T-helper 1 cell treated with Interleukin-12 subunit alpha and Interleukin-12 subunit beta and Interleukin-4 antibody, amounts not matched to agents 30 ng/mL and 1 ng/mL, for 36 hours (primary cell): ENCODE measurements around the gene B4GALT1. TPM values are rescaled to one million over a fixed set of nuclear protein-coding genes. Genes with fewer than 3 reads are reported as not detected.

Source experiments
- intact Hi-C: fragments of 100-400 bp; cut with micrococcal nuclease; formaldehyde crosslinking; loops from one replicate; pipeline ENCODE4 v1.15.1; 2024
- total RNA-seq: library from RNA; stranded (reverse); gene quantifications from 2 replicates; pipeline ENCODE4 v1.2.3, GENCODE V29; 2022

The B4GALT1 gene
- total RNA-seq, 1 donor from 2014 or later = 63.5 TPM

DNA sequence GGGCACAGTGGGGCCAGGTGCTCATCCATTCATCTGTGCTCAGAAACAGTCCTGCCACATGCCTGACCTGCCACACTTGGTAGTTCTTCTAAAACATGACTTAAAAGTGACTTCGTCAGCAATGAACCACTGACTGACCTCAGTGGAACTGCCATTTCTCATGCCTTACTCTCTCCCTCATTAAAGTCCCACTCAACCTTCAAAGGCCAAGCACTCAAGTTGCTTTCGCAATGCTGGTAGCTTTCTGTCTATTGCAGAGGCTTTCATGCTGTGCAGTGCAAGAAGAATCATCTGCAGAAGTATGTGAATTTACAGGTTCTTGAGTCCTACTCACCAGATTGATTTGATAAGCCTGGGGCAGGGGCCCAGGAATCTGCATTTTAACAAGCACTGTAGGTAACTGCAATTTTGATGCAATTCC is 23.9 kb downstream of the B4GALT1 start:
- intact Hi-C loops = loop anchor here (1.0 kb wide), 1 partner anchor 62 kb away; no protein-coding TSS in a partner anchor

DNA sequence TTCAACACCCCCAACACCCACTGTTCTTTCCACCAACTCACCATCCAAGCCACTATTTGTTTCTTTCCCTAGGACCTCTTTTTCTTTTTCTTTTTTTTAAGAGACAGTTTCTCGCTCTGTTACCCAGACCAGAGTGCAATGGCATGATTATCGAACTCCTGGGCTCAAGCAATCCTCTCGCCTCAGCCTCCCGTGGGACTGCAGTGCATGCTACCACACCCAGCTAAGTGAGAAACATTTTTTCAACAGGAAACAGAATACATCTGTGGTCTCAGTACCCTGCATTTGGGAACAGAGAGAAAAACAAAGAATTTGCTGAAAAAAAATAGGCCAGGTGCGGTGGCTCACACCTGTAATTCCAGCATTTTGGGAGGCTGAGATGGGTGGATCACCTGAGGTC is 24.6 kb downstream of the B4GALT1 start:
- intact Hi-C loops = no loop called here

DNA sequence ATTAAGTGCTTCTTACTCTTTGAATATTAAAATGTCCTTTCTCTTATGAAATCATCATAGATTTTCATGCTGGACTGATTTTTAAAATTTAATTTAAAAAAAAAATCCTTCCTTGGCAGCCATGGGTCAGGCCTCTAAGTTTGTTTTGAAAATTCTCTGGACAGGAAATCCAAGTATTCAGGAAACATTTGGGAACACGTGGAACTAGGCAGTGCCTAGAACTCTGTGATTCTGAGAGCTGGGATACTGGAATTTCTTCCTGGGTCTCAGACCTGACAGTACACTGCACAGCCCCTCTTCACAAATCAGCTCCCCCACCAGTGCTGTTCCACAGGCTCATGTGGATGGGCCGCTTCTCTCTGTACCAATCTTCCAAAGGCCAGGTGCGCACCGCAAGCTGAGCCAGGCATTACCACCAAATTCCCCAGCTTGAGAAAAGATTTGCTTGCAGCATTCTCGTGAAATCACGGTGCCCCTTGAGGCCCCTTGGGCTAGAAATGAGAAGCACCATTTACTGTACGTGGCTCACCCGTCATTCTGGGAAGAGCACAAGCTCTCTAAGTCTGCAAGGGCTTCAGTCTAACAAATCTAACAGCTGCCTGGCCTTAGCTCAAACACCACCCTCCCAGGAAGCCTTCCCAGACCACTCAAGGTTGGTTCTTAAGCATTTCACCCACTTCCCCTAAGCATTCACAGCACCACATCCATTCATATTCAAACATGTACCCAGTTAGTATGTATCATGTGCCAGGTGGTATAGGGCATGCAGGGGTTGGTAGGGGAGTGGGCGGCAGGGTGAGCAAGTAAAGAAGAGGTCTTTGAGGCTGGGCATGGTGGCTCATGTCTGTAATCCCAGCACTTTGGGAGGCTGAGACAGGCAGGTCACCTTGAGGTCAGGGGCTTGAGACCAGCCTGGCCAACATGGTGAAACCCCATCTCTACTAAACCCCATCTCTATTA is 26.5 kb downstream of the B4GALT1 start:
- intact Hi-C loops = loop anchor here (1.0 kb wide), 1 partner anchor 19 kb away; no protein-coding TSS in a partner anchor

GRCh38 chr9:33139421-33140228 is 27.5 kb downstream of the B4GALT1 start:
- intact Hi-C loops = no loop called here

DNA sequence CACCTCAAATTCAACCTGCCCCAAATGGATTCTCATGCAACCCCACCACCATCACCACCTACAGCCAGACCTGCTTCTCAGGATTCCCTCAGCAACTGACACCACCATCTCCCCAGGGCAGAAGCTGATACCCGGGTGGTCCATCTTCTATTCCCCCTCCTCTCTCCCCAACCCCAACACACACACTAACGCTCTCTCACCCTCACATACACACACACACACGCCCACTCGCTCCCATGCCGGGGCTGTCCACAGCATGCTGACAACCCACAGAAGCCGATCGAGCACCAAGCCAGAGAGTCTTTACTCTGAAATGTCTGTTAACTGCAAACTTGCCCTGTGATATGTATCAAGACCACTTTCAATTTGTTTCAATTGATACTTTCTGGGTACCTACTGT is 28.4 kb downstream of the B4GALT1 start:
- intact Hi-C loops = no loop called here

- intact Hi-C loops = no loop called here
Measured at GRCh38 chr9:33137781-33138264, 29.3 kb downstream of the B4GALT1 start.

GRCh38 chr9:33136721-33137670 is 30.1 kb downstream of the B4GALT1 start:
- intact Hi-C loops = no loop called here

- intact Hi-C loops = no loop called here
Measured at GRCh38 chr9:33135470-33135958, 31.6 kb downstream of the B4GALT1 start.

DNA sequence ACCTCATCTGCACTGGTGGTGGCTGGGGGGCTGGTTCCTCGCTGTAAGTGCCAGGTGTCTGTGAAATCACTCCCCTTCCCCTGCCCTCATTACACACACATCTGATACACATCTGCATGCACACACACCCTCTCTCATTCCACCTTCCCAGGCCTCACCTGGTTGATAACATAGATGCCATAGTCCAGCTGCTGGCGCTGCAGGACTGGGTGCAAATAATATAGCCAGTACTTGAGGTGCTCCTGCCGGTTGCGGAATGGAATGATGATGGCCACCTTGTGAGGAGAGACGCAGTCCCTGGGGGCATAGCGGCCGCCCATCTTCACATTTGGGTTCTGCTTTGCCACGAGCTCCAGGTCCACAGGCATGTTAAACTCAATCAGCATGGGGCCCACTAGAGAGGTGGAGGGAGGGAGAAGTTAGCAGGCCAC is 32.1 kb downstream of the B4GALT1 start:
- intact Hi-C loops = no loop called here

DNA sequence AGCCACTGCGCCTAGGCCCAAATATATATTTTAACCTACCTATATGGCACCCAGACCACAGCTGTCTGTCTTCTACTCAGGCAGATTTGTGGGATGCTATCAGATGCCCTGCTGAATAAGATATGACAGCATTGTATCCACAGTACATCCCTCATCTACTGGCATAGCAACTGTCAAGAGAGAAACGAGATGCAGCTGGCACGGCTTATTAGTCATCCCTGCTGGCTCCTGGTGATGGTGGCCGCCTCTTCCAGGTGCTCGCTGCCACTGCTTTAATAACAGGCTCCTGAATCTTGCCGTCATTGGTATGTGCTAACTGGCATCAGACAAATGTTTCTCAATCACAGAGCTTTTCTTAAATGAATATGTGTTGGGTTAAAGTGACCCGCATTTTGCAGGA is 34.0 kb downstream of the B4GALT1 start:
- intact Hi-C loops = no loop called here

- intact Hi-C loops = loop anchor here (2.0 kb wide), 1 partner anchor 35 kb away; the partner anchor contains the start of gene B4GALT1
Measured at GRCh38 chr9:33131790-33132772, 35.1 kb downstream of the B4GALT1 start.

DNA sequence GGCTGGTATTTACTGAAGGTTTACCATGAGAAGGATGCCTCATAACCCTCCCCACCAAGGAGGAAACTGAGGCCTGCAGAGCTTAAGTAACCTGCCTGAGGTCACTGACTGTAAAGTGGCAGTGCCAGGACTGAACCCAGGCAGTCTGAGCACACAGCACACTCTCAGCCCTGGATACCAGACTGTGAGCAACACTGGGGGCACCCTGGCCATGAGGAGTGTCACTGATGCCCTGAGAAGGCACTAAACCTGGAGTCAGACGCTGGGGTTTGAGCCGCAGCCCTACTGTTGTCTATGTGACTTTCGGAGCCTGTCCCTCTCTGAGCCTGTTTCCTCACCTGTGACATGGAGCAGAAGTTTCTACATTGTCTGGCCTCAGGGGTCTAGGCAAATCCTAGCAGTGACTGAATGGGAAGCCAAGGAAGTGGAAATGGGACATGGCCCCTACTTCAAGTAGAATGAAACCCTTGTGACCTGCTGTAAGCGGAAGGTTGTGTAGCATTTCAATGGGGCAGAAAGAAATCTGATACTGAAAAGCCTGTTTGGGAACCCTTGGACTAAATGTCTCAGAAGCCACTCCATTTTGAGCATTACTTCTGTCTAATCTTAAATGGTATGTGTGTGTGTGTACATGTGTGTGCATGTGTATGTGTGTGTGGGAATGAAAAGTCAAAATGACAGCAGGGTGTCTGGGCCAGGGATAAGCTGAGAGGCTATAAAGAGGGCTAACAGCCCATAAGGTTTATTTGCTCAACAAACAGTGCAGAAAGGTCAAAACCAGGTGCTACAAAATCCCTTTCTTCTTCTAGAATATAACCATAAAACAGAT is 36.0 kb downstream of the B4GALT1 start:
- intact Hi-C loops = loop anchor here (2.0 kb wide), 1 partner anchor 36 kb away; the partner anchor contains the start of gene B4GALT1

DNA sequence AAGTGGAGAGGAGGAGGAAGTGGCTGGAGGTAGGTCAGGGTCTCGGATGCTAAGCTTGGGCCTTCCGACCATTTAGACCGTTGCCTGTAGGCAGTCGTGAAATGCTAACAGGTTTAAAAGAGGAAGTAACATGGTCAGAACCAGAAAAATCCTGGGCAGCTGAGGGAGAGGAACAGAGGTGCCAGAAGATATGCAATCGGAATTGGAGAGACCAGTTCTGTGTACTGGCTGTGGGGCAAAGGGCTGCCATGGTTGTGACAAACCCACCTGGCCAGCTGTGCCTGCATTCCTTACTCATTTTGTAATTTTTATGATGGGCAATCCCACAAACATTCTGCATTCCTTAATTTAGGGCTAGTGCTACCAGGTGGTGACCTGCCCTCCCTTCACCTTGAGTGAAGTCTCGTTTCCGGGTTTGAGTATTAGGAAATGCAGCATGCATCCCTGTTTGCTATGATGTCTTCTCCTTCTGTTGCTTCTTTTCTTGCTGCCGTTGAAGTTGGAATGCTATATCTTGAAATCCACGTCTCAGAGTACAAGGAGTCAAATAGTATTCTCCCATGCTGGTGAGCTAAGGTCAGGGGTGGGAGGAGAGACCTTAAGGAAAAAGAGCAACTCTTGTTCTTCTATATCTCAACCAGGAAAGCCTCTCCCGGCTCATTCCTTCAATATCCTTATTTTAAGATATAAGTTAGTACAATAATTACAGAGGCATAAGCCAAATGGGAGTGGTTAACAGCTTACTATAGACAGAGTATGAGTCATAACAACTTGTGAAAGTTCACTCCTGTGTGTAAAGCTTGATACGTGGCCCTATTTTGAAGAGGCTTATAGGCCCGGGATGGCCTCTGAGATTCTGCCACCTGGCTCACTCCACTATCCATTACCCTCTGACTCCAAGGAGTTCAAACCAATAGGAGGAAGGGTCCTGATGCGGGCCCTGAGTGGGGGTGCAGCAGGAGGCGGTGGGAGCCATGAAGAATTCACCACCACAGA is 37.0 kb downstream of the B4GALT1 start:
- intact Hi-C loops = loop anchor here (2.0 kb wide), 1 partner anchor 37 kb away; the partner anchor contains the start of gene B4GALT1

- intact Hi-C loops = no loop called here
Measured at GRCh38 chr9:33129251-33129885, 37.8 kb downstream of the B4GALT1 start.

DNA sequence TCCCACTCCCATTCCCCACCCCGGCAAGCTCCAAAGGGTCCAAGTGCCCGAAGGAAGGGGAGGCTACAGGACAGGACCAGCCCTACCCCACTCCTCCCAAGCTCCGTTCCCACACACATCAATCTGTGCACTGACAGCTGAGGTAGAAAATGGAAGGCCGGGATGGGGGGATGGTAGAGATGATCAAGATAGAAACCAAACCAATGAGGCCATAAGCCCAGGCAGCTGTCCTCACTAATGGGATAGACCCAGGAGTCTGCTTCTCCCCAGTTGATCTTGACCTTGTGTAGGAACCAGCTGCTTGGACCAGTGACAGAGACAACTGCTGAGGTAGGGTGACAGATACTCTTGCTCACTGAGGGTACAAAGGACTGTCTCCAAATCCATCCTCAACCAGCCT is 38.6 kb downstream of the B4GALT1 start:
- intact Hi-C loops = no loop called here

DNA sequence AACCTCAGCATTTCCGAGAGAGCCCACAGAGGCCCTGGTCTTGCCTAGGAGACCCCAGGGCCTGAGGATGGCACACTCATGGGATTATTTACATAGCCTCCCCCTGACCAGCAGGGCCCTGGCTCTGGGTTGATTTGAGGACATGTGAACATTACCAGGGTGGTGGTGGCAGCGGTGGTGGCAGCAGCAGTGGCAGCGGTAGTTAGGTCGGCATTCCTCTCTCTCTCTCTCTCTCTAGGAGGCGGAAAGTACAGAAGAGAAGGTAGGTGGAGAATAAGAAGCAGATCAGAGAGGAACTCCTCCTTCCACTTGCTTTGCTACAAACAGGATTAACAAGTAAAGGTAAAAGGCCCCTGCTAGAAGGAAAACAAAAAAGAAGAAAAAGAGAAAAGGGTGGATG is 39.3 kb downstream of the B4GALT1 start:
- intact Hi-C loops = no loop called here
